IMR-90 (cell line): Measurements from ENCODE around the gene MZT1. TPM values are rescaled to one million over a fixed set of nuclear protein-coding genes. Genes with fewer than 3 reads are reported as not detected.

ENCODE experiments used
- microRNA-seq, 2 experiments: library from miRNA; stranded (forward) in 1 of 2; unstranded in 1 of 2; fragments of 10-50 nt in 1 of 2; fragments of <30 nt in 1 of 2; gene quantifications in 1 of 2; microRNA quantifications in 1 of 2; one replicate each; pipeline versions ENCODE3 to v1.1.0; 2013 to 2020; ENCODE audit not compliant: insufficient read depth in 1 of 2, insufficient read length in 1 of 2, unreplicated experiment in 1 of 2
- polyA plus RNA-seq, 3 experiments: library from polyadenylated mRNA; depleted of rRNA; stranded (reverse); fragments of >200 nt; gene quantifications; 2 replicates each; pipeline ENCODE4 v1.2.3, GENCODE V29; 2012; ENCODE audit warnings: low replicate concordance in 1 of 3
- small RNA-seq, 5 experiments: library from RNA; depleted of rRNA; stranded (forward); fragments of <200 nt; gene quantifications; one replicate each; pipeline ENCODE3, GENCODE V24; 2012
- total RNA-seq: library from RNA; depleted of rRNA; stranded (reverse); fragments of >200 nt; gene quantifications from 2 replicates; pipeline ENCODE4 v1.2.3, GENCODE V29; 2012; rRNA removed

Gene MZT1
- total and polyA plus RNA-seq, 2 of the 4 experiments (the other 2 are of a cell fraction): 3.6 to 5.3 TPM

Small RNAs within 50 kb of the gene (microRNA-seq; reads per million reads assigned to microRNA genes)
- gene RNU6-80P (ENCODE audit: insufficient read depth, insufficient read length): not detected

Small RNAs within 50 kb of the gene (small RNA-seq; reads per million reads assigned to genes)
- gene RNU6-80P: 0 to 37.4 (median 0.24) reads per million in 5 experiments

Other genes starting within 250 kb of the MZT1 start
- gene BORA, start 294 bp upstream of the MZT1 start, total RNA-seq: 12.2 and 13.1 TPM in 2 replicates
- gene BORA, start 294 bp upstream of the MZT1 start, polyA plus RNA-seq (2012; rRNA removed): 2.4 and 4.0 TPM in 2 replicates
- gene DIS3, start 54.3 kb upstream of the MZT1 start, total RNA-seq: 33.3 and 60.3 TPM in 2 replicates
- 17.0 and 19.3 TPM in 2 replicates for gene DIS3, start 54.3 kb upstream of the MZT1 start, polyA plus RNA-seq (2012; rRNA removed)
- gene PIBF1, start 54.5 kb upstream of the MZT1 start, total RNA-seq: 13.3 and 26.9 TPM in 2 replicates
- gene PIBF1, start 54.5 kb upstream of the MZT1 start, polyA plus RNA-seq (2012; rRNA removed): 5.1 TPM in 2 replicates